Astrocyte of the spinal cord (primary cell): ENCODE results near the gene SLC39A3.
"Not testable (repeated sequence)": the region's sequence is repeated elsewhere in the genome, so short reads cannot be mapped to it uniquely, and the experiment has no call there.

Source experiments
- DNase-seq: peaks from one replicate; pipeline ENCODE4 v3.0.0; 2011; ENCODE audit warnings: low read depth, low spot score
- H3K4me3 ChIP-seq: 2 replicates; pipeline ENCODE4 v1.5.1; 2011; ENCODE audit warnings: low read depth, mild to moderate bottlenecking, low read length, moderate library complexity
- in situ Hi-C: cut with HindIII; loops from 2 replicates; pipeline ENCODE4 v1.10.0; 2017; ENCODE audit warnings: low sequenced_read_pairs
- TF ChIP-seq, protein P1 (sequence below): IDR thresholded peaks from 2 replicates; pipeline ENCODE4 v1.5.1; 2012; ENCODE audit warnings: low read depth, mild to moderate bottlenecking, low read length, inconsistent platforms

Gene SLC39A3

DNA sequence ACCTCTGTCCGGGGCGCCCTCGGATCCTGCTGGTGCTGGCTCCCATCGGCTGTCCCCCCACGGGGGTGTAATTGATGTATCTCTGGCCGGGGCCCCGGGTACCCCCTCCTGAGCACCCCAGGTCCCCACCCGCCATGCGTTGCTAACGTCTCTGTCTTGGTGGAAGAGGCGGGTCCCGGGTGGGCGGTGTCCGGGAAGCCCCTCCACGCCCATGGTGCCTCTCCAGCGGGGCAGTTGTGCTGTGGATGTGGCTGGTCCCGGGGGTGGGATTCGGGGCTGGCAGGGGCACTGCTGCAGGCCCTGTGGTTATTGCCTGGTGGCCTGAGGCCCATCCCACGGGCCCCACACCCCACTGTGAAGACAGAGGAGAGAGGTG lies 23.6 kb downstream of the SLC39A3 start:
- in situ Hi-C loops: no loop called here

DNA sequence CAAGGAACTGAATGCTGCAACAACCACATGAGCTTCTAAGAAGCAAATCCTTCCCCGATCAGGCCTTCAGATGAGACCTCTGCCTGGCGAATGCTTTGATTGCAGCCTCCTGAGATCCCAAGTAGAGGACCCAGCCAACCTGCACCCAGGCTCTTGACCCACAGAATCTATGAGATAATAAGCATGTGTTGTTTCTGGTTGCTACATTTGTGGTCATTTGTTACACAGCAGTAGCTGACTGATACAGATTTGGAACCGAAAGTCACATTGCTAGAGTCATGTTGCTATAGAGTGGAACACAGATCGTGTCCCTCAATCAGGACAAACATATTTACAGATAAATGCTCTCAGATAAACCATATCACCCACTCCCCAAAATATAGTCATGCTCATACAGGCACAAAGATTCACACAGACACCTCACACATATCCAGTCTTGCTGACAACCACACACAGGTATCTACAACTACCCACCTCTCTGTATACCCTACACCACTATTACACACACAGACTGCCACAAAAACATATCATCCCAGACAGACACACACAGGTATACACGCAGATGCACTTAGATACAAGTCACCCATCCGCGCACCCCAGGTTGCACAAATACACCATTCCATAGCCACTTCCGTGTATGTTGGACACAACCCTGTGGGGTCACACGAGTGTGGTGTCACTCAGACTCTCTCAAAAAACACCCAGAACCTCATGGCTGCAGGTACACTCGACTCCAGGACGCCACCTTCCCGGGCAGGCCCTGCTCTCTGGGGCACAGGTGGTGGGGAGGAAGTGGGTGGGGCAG lies 24.1 kb downstream of the SLC39A3 start:
- DNase-seq: no peak
- no peak overlapping the region for H3K4me3 ChIP-seq
- TF ChIP-seq, protein P1, sequence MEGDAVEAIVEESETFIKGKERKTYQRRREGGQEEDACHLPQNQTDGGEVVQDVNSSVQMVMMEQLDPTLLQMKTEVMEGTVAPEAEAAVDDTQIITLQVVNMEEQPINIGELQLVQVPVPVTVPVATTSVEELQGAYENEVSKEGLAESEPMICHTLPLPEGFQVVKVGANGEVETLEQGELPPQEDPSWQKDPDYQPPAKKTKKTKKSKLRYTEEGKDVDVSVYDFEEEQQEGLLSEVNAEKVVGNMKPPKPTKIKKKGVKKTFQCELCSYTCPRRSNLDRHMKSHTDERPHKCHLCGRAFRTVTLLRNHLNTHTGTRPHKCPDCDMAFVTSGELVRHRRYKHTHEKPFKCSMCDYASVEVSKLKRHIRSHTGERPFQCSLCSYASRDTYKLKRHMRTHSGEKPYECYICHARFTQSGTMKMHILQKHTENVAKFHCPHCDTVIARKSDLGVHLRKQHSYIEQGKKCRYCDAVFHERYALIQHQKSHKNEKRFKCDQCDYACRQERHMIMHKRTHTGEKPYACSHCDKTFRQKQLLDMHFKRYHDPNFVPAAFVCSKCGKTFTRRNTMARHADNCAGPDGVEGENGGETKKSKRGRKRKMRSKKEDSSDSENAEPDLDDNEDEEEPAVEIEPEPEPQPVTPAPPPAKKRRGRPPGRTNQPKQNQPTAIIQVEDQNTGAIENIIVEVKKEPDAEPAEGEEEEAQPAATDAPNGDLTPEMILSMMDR: no peak
- in situ Hi-C loops: no loop called here

More for the DNA sequence above, 23.6 kb downstream of the SLC39A3 start:
- no peak overlapping the region for H3K4me3 ChIP-seq
- DNase-seq: no peak
- TF ChIP-seq, protein P1: no peak

GRCh38 chr19:2714531-2715269 lies 25.1 kb downstream of the SLC39A3 start:
- H3K4me3 ChIP-seq: no peak overlapping the region
- in situ Hi-C loops: no loop called here
- DNase-seq: no peak
- TF ChIP-seq, protein P1: no peak

- in situ Hi-C loops, DNase-seq: not testable (repeated sequence)
These were observed 25.7 kb downstream of the SLC39A3 start for GRCh38 chr19:2714102-2714501.

DNA sequence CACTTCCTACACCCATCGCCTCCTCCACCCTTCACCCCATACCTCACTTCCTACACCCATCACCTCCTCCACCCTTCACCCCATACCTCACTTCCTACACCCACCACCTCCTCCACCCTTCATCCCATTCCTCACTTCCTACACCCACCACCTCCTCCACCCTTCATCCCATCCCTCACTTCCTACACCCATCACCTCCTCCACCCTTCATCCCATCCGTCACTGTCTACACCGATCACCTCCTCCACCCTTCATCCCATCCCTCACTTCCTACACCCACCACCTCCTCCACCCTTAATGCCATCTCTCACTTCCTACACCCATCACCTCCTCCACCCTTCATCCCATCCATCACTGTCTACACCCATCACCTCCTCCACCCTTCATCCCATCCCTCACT lies 26.6 kb downstream of the SLC39A3 start:
- H3K4me3 ChIP-seq, DNase-seq, in situ Hi-C loops: not testable (repeated sequence)

More at GRCh38 chr19:2714102-2714501, 25.7 kb downstream of the SLC39A3 start:
- not testable (repeated sequence) for H3K4me3 ChIP-seq

DNA sequence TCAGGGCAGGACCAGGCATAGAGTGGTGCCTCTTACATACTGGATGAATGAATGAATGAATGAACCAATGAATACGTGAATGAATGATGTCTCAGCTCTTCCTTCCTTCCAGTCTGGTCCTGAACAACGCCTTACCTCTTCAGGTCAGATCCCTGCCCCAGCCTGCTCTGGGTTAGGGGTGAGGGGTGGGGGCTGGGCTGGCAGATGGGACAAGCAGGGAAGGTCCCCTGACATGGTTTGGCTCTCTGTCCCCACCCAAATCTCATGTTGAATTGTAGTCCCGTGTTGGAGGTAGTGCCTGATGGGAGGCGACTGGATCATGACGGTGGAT lies 28.0 kb downstream of the SLC39A3 start:
- DNase-seq: no peak
- H3K4me3 ChIP-seq: no peak overlapping the region
- in situ Hi-C loops: no loop called here
- TF ChIP-seq, protein P1: no peak

- peak; percentile 50 for DNase-seq
- in situ Hi-C loops: no loop called here
These were observed 28.5 kb downstream of the SLC39A3 start for GRCh38 chr19:2711172-2711874.

More at GRCh38 chr19:2711172-2711874, 28.5 kb downstream of the SLC39A3 start:
- TF ChIP-seq, protein P1: no peak
- no peak overlapping the region for H3K4me3 ChIP-seq
